ENCODE measurements around the gene UMODL1.

UMODL1 gene

DNA sequence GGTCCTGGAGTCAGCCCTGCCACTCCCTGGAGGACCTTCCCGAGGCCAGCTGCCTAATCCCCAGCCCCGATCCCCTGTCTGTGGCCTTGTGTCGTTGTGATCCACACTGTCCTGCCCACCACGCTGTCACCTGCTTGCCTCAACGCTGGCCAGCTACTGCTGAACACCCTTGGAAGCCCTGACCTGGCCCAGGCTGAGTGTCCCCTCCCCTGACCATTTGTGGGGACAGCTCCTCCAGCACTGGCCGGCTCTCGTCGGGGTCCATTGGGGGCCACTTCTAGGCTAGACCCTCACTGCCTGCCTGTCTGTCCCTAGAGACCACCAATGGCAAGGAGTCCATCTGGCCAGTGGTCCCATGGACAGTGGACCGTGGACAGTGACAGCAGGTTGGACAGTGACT is 12.0 kb upstream of the UMODL1 start:
- no peaks in the 10 kb centered on the region for H3K36me3 ChIP-seq (ENCODE audit: control insufficient read depth in 1 of 2, insufficient read depth in 2 of 2, low read length in 2 of 2)
- H3K4me3 ChIP-seq (ENCODE audit: low read depth in 1 of 2, low read length in 2 of 2): no peak overlapping the region
- H3K27me3 ChIP-seq (ENCODE audit: control insufficient read depth in 1 of 2, insufficient read depth in 2 of 2, low read length in 2 of 2): no peaks in the 10 kb centered on the region
- no peak overlapping the region for H3K9ac ChIP-seq (ENCODE audit: low read depth in 1 of 2, low read length in 2 of 2)
- no peaks in the 10 kb centered on the region for H3K9me3 ChIP-seq (ENCODE audit: control insufficient read depth in 1 of 2, low read length in 2 of 2)
- H3K4me1 ChIP-seq (ENCODE audit: control insufficient read depth in 1 of 2, insufficient read depth in 2 of 2, low read length in 2 of 2): peaks cover 59 to 60% of the 10 kb centered on the region in 2 donors
- H3K27ac ChIP-seq (ENCODE audit: low read depth, low read length): no peak overlapping the region

DNA sequence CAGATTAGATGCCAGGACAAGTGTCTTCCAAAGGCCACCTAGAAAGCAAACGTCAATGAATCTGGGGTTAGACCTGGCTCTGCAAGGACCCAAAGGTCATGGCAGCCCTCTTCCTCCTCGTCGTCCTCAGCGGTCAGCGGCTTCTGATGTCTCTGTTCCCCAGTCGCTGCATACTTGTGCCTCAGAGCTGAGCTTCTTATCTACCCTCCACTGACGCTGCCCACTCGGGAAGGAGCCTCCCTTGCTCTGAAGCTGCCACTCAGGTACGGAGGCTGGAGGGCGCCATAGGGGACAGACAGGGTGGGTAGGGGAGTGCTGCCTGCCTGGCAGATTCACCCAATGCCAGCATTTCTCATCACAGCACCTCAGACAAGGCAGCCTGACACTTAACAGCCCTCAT is 11.4 kb upstream of the UMODL1 start:
- Histone ChIP-seq H3K9me3 (ENCODE audit: control insufficient read depth in 1 of 2, low read length in 2 of 2) (no peaks in the 10 kb centered on the region), H3K9ac (ENCODE audit: low read depth in 1 of 2, low read length in 2 of 2) (no peak overlapping the region), H3K27me3 (ENCODE audit: control insufficient read depth in 1 of 2, insufficient read depth in 2 of 2, low read length in 2 of 2) (no peaks in the 10 kb centered on the region), H3K4me1 (ENCODE audit: control insufficient read depth in 1 of 2, insufficient read depth in 2 of 2, low read length in 2 of 2) (peaks cover 61 to 63% of the 10 kb centered on the region in 2 donors), H3K4me3 (ENCODE audit: low read depth in 1 of 2, low read length in 2 of 2) (no peak overlapping the region), H3K36me3 (ENCODE audit: control insufficient read depth in 1 of 2, insufficient read depth in 2 of 2, low read length in 2 of 2) (no peaks in the 10 kb centered on the region), H3K27ac (ENCODE audit: low read depth, low read length) (no peak overlapping the region)

DNA sequence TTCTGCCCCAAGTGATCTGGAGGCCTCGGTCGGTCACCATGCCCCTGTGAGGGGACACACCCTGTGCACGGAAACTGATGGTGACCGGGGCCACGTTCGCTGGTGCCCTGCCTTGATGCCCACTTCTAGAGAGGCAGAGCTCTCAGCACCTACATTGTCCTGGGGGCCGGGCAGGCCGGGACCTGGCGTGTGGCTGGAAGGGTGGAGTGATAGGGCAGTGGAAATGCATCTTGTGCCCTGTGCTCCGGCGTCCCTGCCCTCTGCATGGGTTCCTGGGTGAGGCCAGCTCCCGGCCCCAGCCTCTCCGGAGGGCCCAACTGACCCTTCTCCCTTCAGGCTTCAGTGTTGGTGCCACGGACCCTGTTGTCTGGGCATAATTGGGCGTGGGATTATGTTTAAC is 11.0 kb upstream of the UMODL1 start:
- peaks cover 61 to 68% of the 10 kb centered on the region in 2 donors for H3K4me1 ChIP-seq (ENCODE audit: control insufficient read depth in 1 of 2, insufficient read depth in 2 of 2, low read length in 2 of 2)
- H3K9ac ChIP-seq (ENCODE audit: low read depth in 1 of 2, low read length in 2 of 2): no peak overlapping the region
- no peaks in the 10 kb centered on the region for H3K27me3 ChIP-seq (ENCODE audit: control insufficient read depth in 1 of 2, insufficient read depth in 2 of 2, low read length in 2 of 2)
- H3K9me3 ChIP-seq (ENCODE audit: control insufficient read depth in 1 of 2, low read length in 2 of 2): no peaks in the 10 kb centered on the region
- H3K36me3 ChIP-seq (ENCODE audit: control insufficient read depth in 1 of 2, insufficient read depth in 2 of 2, low read length in 2 of 2): no peaks in the 10 kb centered on the region
- H3K27ac ChIP-seq (ENCODE audit: low read depth, low read length): no peak overlapping the region
- H3K4me3 ChIP-seq (ENCODE audit: low read depth in 1 of 2, low read length in 2 of 2): no peak overlapping the region

DNA sequence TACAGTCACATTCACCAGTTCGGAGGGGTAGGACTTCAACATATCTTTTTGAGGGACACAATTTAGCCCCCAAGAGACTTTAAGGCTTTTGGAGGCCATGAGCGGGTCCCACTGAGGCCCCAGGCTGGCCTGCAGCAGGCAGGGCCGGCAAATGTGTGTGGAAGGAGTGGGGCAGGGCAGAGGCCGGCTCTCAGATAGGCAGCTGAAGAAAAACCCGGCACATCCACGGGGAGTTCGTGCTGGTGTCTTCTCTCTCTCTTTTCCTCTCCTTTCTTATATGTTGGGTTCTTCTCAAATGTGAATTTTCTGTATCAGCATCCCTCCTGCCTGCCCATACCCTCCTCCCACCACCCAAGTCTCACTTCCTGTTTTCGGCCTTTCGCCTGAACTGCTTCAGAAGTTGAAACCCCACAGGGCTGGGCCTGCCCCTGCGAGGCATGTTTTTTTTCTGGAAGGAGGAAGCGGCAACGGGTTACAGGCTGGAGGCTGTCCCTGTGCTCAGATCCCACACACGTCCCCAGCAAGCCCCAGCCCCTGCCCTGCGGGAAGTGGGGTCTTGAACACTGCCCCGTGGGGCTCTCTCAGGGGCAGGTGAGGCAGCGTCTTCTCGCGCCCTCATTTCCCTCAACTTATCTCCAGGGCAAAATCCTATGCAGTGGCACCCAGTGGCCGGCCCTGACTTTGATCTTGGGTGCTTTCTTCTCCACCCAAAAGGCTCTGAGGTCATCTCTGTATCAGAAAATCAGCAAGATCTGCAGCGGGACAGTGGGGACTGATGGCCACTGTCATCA is 9.7 kb upstream of the UMODL1 start:
- no peak overlapping the region for H3K4me3 ChIP-seq (ENCODE audit: low read depth in 1 of 2, low read length in 2 of 2)

DNA sequence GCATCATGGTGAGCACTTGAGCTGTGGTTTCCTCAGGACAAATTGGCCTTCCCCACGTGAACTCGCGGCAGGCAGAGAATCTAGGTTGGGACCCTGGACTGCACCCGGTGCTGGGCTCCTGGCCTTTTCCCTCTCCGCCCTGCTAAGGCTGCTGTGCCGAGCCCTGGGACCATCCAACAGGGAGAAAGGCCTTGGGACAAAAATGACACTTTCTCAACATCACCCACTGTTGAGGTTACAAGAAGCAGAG is 9.2 kb upstream of the UMODL1 start:
- Histone ChIP-seq H3K27me3 (ENCODE audit: control insufficient read depth in 1 of 2, insufficient read depth in 2 of 2, low read length in 2 of 2) (no peaks in the 10 kb centered on the region), H3K4me1 (ENCODE audit: control insufficient read depth in 1 of 2, insufficient read depth in 2 of 2, low read length in 2 of 2) (peaks cover 51 to 61% of the 10 kb centered on the region in 2 donors), H3K36me3 (ENCODE audit: control insufficient read depth in 1 of 2, insufficient read depth in 2 of 2, low read length in 2 of 2) (no peaks in the 10 kb centered on the region), H3K9ac (ENCODE audit: low read depth in 1 of 2, low read length in 2 of 2) (no peak overlapping the region), H3K4me3 (ENCODE audit: low read depth in 1 of 2, low read length in 2 of 2) (no peak overlapping the region), H3K27ac (ENCODE audit: low read depth, low read length) (peak overlapping the region; percentile 1), H3K9me3 (ENCODE audit: control insufficient read depth in 1 of 2, low read length in 2 of 2) (no peaks in the 10 kb centered on the region)

More for the DNA sequence above, 9.7 kb upstream of the UMODL1 start:
- Histone ChIP-seq H3K9me3 (ENCODE audit: control insufficient read depth in 1 of 2, low read length in 2 of 2) (no peaks in the 10 kb centered on the region), H3K27me3 (ENCODE audit: control insufficient read depth in 1 of 2, insufficient read depth in 2 of 2, low read length in 2 of 2) (no peaks in the 10 kb centered on the region), H3K4me1 (ENCODE audit: control insufficient read depth in 1 of 2, insufficient read depth in 2 of 2, low read length in 2 of 2) (peaks cover 56 to 66% of the 10 kb centered on the region in 2 donors), H3K9ac (ENCODE audit: low read depth in 1 of 2, low read length in 2 of 2) (no peak overlapping the region), H3K27ac (ENCODE audit: low read depth, low read length) (no peak overlapping the region), H3K36me3 (ENCODE audit: control insufficient read depth in 1 of 2, insufficient read depth in 2 of 2, low read length in 2 of 2) (no peaks in the 10 kb centered on the region)

DNA sequence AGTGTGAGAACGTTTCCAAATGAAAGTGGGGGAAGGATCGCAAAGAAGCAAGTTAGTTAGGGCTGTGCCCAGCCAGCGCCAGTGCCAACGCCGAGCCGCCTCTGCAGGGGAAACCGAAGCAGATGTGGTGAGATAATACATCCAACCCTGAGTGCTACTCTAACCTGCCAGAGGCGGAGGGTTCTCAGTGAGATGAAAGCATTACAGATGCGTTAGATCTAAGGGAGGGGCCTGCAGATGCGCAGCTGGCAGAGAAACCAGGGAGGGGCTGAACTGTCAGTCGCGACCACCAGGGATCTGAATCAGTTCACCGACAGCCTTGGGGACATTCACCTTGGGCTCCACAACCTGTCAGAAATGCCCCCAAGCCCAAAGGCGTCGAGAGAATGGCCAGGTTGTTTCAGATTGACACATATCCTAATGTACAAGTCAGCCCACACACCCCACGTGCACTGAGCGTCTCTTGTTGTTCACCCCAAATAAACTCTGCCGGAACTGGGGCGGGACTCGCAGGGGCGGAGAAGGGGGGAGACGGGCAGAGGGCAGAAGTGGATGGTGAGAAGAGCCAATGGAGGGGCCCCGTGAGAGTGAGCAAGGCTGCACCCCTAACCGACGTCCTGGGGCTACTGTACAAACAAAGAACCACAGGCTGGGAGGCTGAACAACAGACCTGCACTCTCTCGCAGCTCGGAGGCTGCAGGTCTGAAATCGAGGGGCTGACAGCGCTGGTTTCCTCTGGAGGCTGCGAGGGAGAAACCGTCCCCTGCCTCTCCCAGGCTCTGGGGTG is 8.7 kb upstream of the UMODL1 start:
- Histone ChIP-seq H3K9me3 (ENCODE audit: control insufficient read depth in 1 of 2, low read length in 2 of 2) (no peaks in the 10 kb centered on the region), H3K27me3 (ENCODE audit: control insufficient read depth in 1 of 2, insufficient read depth in 2 of 2, low read length in 2 of 2) (no peaks in the 10 kb centered on the region), H3K36me3 (ENCODE audit: control insufficient read depth in 1 of 2, insufficient read depth in 2 of 2, low read length in 2 of 2) (no peaks in the 10 kb centered on the region), H3K4me3 (ENCODE audit: low read depth in 1 of 2, low read length in 2 of 2) (peak overlapping the region; percentile 38 to 48), H3K9ac (ENCODE audit: low read depth in 1 of 2, low read length in 2 of 2) (peak overlapping the region; percentile 1 to 54), H3K4me1 (ENCODE audit: control insufficient read depth in 1 of 2, insufficient read depth in 2 of 2, low read length in 2 of 2) (peaks cover 48 to 57% of the 10 kb centered on the region in 2 donors), H3K27ac (ENCODE audit: low read depth, low read length) (peak overlapping the region; percentile 50)

DNA sequence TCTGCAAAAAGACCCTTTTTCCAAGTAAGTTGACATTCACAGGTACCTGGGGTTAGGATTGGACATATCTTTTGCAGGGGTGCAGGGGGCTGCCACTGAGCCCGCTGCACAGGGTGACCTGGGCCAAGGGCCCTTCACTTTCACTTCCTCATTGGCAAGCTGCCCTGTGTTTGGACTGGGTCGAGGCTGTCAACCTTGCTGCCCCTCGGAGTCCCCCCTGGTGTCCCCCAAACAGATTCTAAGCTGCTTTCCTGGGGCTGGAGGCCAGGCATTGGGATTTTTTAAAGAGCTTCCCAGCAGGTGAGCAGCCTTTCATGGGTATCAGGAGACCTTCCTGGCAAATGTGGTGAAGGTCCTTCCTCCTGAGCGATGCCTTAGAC is 7.9 kb upstream of the UMODL1 start:
- H3K27ac ChIP-seq (ENCODE audit: low read depth, low read length): peak overlapping the region; percentile 50
- H3K9me3 ChIP-seq (ENCODE audit: control insufficient read depth in 1 of 2, low read length in 2 of 2): no peaks in the 10 kb centered on the region
- peaks cover 41 to 50% of the 10 kb centered on the region in 2 donors for H3K4me1 ChIP-seq (ENCODE audit: control insufficient read depth in 1 of 2, insufficient read depth in 2 of 2, low read length in 2 of 2)
- H3K36me3 ChIP-seq (ENCODE audit: control insufficient read depth in 1 of 2, insufficient read depth in 2 of 2, low read length in 2 of 2): no peaks in the 10 kb centered on the region
- H3K27me3 ChIP-seq (ENCODE audit: control insufficient read depth in 1 of 2, insufficient read depth in 2 of 2, low read length in 2 of 2): no peaks in the 10 kb centered on the region
- peak overlapping the region; percentile 38 to 48 for H3K4me3 ChIP-seq (ENCODE audit: low read depth in 1 of 2, low read length in 2 of 2)
- peak overlapping the region; percentile 1 to 54 for H3K9ac ChIP-seq (ENCODE audit: low read depth in 1 of 2, low read length in 2 of 2)

DNA sequence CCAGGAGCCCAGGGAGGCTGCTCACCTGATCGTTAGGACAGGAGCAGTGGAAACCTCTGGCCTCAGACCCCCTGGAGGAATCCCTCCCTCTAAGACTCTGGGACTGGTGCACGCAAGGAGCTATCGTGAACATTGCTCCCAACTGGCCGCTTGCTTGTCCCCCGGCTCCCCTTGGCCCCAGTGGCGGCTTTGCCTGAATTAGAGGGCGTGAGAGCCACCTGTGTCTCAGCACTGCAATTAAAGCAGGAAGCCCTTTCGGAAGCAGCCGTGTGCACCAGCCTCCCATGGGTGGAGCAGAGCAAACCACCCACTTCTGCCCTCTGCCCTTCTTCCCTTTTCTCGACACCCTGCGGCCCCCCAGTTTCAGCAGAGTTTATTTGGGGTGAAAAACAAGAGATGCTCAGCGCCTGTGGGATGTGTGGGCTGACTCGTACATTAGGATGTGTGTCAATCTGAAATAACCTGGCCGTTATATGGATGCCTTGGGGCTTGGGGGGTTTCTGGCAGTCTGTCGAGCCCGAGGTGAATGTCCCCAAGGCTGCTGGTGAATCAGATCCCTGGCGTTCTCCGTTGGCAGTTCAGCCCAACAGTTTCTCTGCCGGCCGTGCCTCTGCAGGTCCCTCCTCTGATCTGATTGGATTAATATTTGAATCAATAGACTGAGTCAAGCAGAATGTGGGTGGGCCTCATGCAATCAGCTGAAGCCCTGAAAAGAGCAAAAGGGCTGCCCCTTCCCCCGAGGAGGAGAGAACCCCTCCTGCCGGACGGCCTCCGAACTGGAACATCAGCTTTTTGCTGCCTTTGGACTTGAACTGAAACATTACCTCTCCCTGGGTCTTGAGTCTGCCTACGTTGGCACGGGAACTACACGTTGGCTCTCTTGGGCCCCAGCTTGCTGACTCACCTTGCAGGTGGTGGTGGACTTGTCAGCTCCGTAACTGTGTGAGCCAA is 7.3 kb upstream of the UMODL1 start:
- Histone ChIP-seq H3K4me3 (ENCODE audit: low read depth in 1 of 2, low read length in 2 of 2) (peak overlapping the region; percentile 38 to 48), H3K9ac (ENCODE audit: low read depth in 1 of 2, low read length in 2 of 2) (peak overlapping the region; percentile 1 to 54), H3K9me3 (ENCODE audit: control insufficient read depth in 1 of 2, low read length in 2 of 2) (no peaks in the 10 kb centered on the region), H3K4me1 (ENCODE audit: control insufficient read depth in 1 of 2, insufficient read depth in 2 of 2, low read length in 2 of 2) (peaks cover 34 to 46% of the 10 kb centered on the region in 2 donors), H3K27me3 (ENCODE audit: control insufficient read depth in 1 of 2, insufficient read depth in 2 of 2, low read length in 2 of 2) (no peaks in the 10 kb centered on the region), H3K27ac (ENCODE audit: low read depth, low read length) (peak overlapping the region; percentile 17), H3K36me3 (ENCODE audit: control insufficient read depth in 1 of 2, insufficient read depth in 2 of 2, low read length in 2 of 2) (no peaks in the 10 kb centered on the region)

DNA sequence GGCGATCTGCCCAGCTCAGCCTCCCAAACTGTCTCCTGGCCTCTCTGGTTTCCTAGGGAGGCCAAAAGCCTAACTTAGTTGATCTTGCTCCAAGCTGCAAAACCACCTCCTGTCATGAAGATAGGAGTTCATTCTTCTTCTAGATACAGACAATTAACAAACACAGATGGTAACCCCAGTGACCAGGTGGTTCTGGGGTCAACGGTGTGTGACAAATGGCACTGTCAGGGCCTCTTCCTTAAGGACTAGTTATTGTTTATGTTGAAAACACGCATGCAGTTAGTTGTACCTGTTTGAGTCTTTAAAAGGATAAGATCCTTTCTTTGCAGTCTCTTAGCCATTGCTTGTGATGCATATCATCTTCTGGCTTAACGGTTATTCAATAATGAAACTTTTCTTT is 4.6 kb upstream of the UMODL1 start:
- Histone ChIP-seq H3K27me3 (ENCODE audit: control insufficient read depth in 1 of 2, insufficient read depth in 2 of 2, low read length in 2 of 2) (no peaks in the 10 kb centered on the region), H3K4me1 (ENCODE audit: control insufficient read depth in 1 of 2, insufficient read depth in 2 of 2, low read length in 2 of 2) (peaks cover 28 to 37% of the 10 kb centered on the region in 2 donors), H3K9ac (ENCODE audit: low read depth in 1 of 2, low read length in 2 of 2) (no peak overlapping the region)

More for the DNA sequence above, 4.6 kb upstream of the UMODL1 start:
- H3K27ac ChIP-seq (ENCODE audit: low read depth, low read length): no peak overlapping the region
- no peaks in the 10 kb centered on the region for H3K36me3 ChIP-seq (ENCODE audit: control insufficient read depth in 1 of 2, insufficient read depth in 2 of 2, low read length in 2 of 2)
- H3K4me3 ChIP-seq (ENCODE audit: low read depth in 1 of 2, low read length in 2 of 2): no peak overlapping the region
- no peaks in the 10 kb centered on the region for H3K9me3 ChIP-seq (ENCODE audit: control insufficient read depth in 1 of 2, low read length in 2 of 2)
